ENCODE results near the gene BLM. TPM values are rescaled to one million over a fixed set of nuclear protein-coding genes. Genes with fewer than 3 reads are reported as not detected.
"Not testable (repeated sequence)": the region's sequence is repeated elsewhere in the genome, so short reads cannot be mapped to it uniquely, and the experiment has no call there.

BLM gene
- total RNA-seq, 4 donors from 2014 or later: 1.7 to 13.2 (median 4.2) TPM

GRCh38 chr15:90818251-90819210 lies 101.4 kb downstream of the BLM start:
- TF ChIP-seq CTCF (IDR thresholded peaks at IDR 0.05): no peak
- ATAC-seq (ENCODE audit: low FRiP score) (no peak), DNase-seq (ENCODE audit: low spot score) (no peak)

- TF ChIP-seq CTCF (IDR thresholded peaks at IDR 0.05): no peak
- ATAC-seq (ENCODE audit: low FRiP score): no peak
Observed at GRCh38 chr15:90819390-90819789, 102.2 kb downstream of the BLM start.

DNA sequence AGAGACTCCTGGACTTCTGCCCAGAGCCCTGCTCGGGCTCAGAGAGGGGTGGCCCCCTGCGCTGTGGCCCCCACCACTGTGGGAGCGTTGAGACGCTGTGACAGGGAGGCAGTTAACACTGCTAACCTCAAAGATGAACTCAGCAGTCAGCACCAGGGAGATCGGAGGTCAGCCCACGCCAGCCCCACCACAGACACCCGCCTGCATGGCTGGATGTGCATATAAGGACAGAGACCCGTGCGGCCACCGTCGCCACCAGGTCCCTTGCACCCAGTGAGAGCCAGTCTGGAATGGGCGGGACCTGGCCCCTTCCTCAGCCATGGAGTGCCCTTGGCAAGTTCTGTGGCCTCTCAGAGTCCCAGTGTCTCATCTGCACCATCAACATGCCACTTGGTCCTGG lies 102.7 kb downstream of the BLM start:
- no peak for DNase-seq (ENCODE audit: low spot score)
- no peak for TF ChIP-seq CTCF (IDR thresholded peaks at IDR 0.05)
- ATAC-seq (ENCODE audit: low FRiP score): no peak

More at GRCh38 chr15:90819390-90819789, 102.2 kb downstream of the BLM start:
- DNase-seq (ENCODE audit: low spot score): no peak

DNA sequence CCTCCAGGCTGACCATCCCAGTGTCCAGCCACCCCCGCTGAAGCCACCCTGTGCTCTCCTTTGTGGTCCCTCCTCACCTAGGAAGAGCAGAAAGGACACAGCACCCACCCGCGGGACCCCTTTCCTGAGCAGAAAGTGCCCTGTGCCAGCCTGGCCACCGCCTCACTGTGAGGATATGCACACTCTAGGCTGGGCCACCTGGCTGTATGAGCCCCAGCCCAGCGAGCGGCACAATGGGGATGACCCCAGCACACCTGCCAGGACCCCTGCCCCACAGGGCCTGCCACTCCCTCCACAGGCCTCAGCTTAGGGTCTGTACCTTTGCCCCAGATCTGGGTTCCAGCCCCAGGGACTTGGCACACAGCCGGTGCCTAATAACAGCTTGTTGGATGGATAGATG lies 103.3 kb downstream of the BLM start:
- ATAC-seq (ENCODE audit: low FRiP score) (no peak), DNase-seq (ENCODE audit: low spot score) (no peak)
- no peak for TF ChIP-seq CTCF (IDR thresholded peaks at IDR 0.05)

DNA sequence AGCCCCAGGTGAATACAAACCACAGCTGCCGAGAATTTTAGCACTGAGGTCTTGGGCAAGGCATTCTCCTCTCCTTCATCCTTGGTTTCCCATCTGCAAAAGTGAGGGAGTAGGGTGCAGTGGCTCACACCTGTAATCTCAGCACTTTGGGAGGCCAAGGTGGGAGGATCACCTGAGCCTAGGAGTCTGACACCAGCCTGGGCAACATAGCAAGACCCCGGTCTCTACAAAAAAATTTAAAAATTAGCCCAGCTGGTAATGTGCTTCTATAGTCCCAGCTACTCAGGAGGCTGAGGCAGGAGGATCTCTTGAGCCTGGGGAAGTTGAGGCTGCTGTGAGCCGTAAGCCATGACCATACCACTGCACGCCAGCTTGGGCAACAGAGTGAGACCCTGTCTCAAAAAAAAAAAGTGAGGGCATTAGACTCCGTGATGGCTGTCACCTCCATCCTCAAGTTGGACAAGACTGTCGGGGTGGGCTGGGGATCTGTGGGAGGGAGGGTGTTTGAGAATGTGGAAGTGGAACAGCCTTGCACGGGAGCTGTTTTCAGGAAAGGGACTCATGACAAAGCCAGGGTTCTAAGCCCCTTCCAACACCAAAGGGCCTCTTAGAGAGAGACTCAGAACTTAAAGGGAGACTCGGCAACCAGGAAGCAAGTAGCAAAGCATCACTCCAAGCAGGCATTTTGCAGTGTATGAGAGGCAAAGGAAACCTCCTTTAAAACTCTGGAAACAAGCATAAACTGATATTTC lies 105.2 kb downstream of the BLM start:
- DNase-seq (ENCODE audit: low spot score): no peak
- no peak for TF ChIP-seq CTCF (IDR thresholded peaks at IDR 0.05)
- ATAC-seq (ENCODE audit: low FRiP score): no peak

GRCh38 chr15:90823455-90823974 lies 106.4 kb downstream of the BLM start:
- no peak for TF ChIP-seq CTCF (IDR thresholded peaks at IDR 0.05)
- no peak for ATAC-seq (ENCODE audit: low FRiP score)
- no peak for DNase-seq (ENCODE audit: low spot score)

DNA sequence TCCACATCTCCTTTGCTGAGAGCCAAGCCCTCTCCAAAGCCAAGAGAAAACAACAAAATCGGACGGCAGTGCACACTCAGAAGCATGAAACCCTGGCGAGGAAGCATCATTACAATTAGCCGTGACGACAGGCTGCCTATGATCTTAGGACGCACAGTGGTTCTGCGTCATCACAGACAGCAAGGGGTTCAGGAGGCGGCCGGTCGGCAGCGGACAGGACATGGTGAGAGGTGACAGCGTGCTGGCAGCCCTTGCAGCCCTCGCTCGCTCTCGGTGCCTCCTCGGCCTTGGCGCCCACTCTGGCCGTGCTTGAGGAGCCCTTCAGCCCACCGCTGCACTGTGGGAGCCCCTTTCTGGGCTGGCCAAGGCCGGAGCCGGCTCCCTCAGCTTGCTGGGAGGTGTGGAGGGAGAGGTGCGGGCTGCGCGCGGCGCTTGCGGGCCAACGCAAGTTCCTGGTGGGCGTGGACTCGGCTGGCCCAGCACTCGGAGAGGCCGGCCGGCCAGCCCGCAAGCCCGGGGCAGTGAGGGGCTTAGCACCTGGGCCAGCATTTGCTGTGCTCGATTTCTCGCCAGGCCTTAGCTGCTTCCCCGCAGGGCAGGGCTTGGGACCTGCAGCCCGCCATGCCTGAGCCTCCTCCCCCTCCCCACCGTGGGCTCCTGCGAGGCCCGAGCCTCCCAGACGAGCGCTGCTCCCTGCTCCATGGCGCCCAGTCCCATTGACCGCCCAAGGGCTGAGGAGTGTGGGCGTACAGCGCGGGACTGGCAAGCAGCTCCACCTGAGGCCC lies 108.2 kb downstream of the BLM start:
- not testable (repeated sequence) for DNase-seq (ENCODE audit: low spot score); ATAC-seq (ENCODE audit: low FRiP score)

DNA sequence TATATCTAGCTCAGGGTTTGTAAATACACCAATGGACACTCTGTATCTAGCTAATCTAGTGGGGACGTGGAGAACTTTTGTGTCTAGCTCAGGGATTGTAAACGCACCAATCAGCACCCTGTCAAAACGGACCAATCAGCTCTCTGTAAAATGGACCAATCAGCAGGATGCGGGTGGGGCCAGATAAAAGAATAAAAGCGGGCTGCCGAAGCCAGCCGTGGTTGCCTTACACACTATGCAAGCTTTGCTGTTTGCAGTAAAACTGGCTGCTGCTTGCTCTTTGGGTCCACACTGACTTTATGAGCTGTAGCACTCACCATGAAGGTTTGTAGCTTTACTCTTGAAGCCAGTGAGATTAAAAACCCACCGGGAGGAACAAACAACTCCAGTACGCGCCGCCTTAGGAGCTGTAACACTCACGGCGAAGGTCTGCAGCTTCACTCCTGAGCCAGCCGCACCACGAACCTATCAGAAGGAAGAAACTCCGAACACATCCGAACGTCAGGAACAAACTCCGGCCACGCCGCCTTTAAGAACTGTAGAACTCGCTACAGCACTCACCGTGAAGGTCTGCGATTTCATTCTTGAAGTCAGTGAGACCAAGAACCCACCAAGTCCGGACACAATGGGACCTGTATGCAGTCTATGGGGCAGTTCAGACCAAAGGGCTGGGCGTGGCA lies 109.2 kb downstream of the BLM start:
- not testable (repeated sequence) for DNase-seq (ENCODE audit: low spot score); ATAC-seq (ENCODE audit: low FRiP score)

Measured in omental fat pad (tissue), 4 donors.